Adrenal gland (tissue), 12 donors: Measurements from ENCODE around the gene TERF2IP. TPM values are rescaled to one million over a fixed set of nuclear protein-coding genes. Genes with fewer than 3 reads are reported as not detected.

Experiments used
- DNase-seq, 7 donors: peaks; one replicate each; pipeline ENCODE4 v3.0.0-alpha.2; 2019 to 2020
- H3K27ac ChIP-seq, 5 donors: fragments of 200-600 bp; sonication (generic) in 4 of 5; 1 replicate in 3 of 5; 2 replicates in 2 of 5; pipeline versions ENCODE4 v1.5.1 to v1.8.0; 2016 to 2020; ENCODE audit warnings: mild to moderate bottlenecking in 1 of 5
- H3K27me3 ChIP-seq: fragments of 200-600 bp; 2 replicates; pipeline ENCODE4 v1.8.0; 2021
- H3K36me3 ChIP-seq, 2 donors: fragments of 200-600 bp; replicated peaks in 1 of 2; 1 replicate in 1 of 2; 2 replicates in 1 of 2; pipeline versions ENCODE4 v1.5.1 to v1.8.0; 2018 to 2022
- H3K4me1 ChIP-seq, 2 donors: fragments of 200-600 bp; replicated peaks in 1 of 2; 1 replicate in 1 of 2; 2 replicates in 1 of 2; pipeline versions ENCODE4 v1.5.1 to v1.8.0; 2018 to 2021
- H3K4me3 ChIP-seq, 4 donors: fragments of 200-600 bp; sonication (generic) in 3 of 4; one replicate each; pipeline ENCODE4 v1.5.1; 2016 to 2018
- H3K9me3 ChIP-seq, 3 donors: fragments of 200-600 bp; sonication (generic) in 1 of 3; replicated peaks in 1 of 3; 1 replicate in 2 of 3; 2 replicates in 1 of 3; pipeline versions ENCODE4 v1.5.1 to v1.8.0; 2016 to 2021
- POLR2A ChIP-seq, 2 donors: fragments of 450-650 bp; IDR thresholded peaks; one replicate each; pipeline ENCODE4 v1.6.1; 2017; ENCODE audit warnings: antibody characterized with exemption in 2 of 2, mild to moderate bottlenecking in 2 of 2, moderate library complexity in 1 of 2
- WGBS, 4 donors: extraction: QIAGEN DNeasy Blood & Tissue Kit in 2 of 4; methylation state at CpG; one replicate each; pipeline versions ENCODE4 v1.1.5 to v1.1.7; 2013 to 2017; 5-methylcytosine and 5-hydroxymethylcytosine counted together
- intact Hi-C, 2 donors: fragments of 100-400 bp; cut with DNase I; formaldehyde crosslinking; loops; one replicate each; pipeline versions ENCODE4 v1.14.1 to v1.15.0; 2022 to 2023
- polyA plus RNA-seq, 3 donors: library from polyadenylated mRNA; stranded (reverse); fragments of 200-250 nt in 2 of 3; fragments of 350-450 nt in 1 of 3; fragmentation: Illumina TruSeq in 1 of 3; extraction: RNeasy Lipid Tissue Mini Kit (QIAGEN cat#74804) in 1 of 3; gene quantifications; one replicate each; pipeline ENCODE4 v1.2.3, GENCODE V29; 2013 to 2014
- total RNA-seq, 9 donors: library from RNA; depleted of rRNA in 4 of 9; stranded (reverse); fragments of >200 nt in 4 of 9; fragments of 120-200 nt in 1 of 9; fragmentation: NEBNext Ultra II Directional in 1 of 9; extraction: Animal tissue kit (Norgen Biotek cat#: 25700) in 1 of 9; gene quantifications; one replicate each; pipeline versions ENCODE4 v1.1.0 to v1.2.4, GENCODE V29; 2013 to 2023
- TF ChIP-seq, protein P1 (sequence below), 6 experiments: fragments of 450-650 bp in 4 of 6; fragments of 200-600 bp in 2 of 6; sonication (generic) in 1 of 6; IDR thresholded peaks; 1 replicate in 5 of 6; 2 replicates in 1 of 6; pipeline versions ENCODE4 v1.5.1 to v1.8.0; 2016 to 2021; ENCODE audit warnings: antibody characterized with exemption in 6 of 6, mild to moderate bottlenecking in 2 of 6, moderate library complexity in 1 of 6
- donor health status: healthy with polysubstance abuse.
- donor health status: Bipolar disorder and iron deficiency.
- donor health status: DM: yes; HTN: yes; CAD: no.
- donor health status: DM: no; HTN: no; CAD: no.
- donor health status: DM: no; HTN: no; CAD: no.
- donor health status: DM: yes; HTN: yes; CAD: no.

TERF2IP gene
- total and polyA plus RNA-seq, 12 donors, result 86.2 to 178 (median 107) TPM

DNA sequence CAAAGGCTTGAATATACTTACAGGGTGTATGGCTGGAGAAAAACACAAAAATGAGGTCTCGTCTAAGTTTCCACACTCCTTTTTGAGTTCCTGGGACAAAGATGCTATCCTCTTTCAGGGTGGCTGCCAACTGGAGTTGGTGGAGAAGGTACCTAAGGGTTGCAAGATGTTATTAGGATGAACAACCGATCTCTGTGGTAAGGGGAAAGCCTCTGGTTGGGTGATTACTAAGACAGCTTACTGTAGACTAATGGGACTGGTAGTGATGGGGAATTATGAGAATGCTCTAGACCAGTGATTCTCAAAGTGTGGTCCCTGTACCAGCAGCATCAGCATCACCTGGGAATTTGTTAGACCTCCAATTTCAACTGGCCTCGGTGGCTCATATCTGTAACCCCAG is 30.5 kb upstream of the TERF2IP start:
- no peak for DNase-seq

DNA sequence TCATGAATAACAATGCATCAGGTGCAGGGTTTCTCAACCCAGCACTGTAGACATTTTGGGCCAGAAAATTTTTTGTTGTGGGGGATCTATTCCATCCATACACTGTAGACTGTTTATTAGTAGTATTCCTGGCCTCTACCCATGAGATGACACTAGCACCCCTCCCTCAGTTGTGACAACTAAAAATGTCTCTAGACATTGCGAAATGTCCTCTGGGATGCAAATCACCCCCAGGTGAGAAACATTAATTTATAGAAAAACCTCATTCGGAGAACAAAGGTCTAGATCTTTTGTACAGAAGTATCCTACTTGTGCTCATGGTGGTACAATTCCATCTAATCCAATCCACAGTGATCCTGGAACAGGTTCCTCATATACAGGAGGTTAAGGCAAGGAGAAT is 28.8 kb upstream of the TERF2IP start:
- no peak for TF ChIP-seq POLR2A (IDR thresholded peaks at IDR 0.05)
- TF ChIP-seq, protein P1, sequence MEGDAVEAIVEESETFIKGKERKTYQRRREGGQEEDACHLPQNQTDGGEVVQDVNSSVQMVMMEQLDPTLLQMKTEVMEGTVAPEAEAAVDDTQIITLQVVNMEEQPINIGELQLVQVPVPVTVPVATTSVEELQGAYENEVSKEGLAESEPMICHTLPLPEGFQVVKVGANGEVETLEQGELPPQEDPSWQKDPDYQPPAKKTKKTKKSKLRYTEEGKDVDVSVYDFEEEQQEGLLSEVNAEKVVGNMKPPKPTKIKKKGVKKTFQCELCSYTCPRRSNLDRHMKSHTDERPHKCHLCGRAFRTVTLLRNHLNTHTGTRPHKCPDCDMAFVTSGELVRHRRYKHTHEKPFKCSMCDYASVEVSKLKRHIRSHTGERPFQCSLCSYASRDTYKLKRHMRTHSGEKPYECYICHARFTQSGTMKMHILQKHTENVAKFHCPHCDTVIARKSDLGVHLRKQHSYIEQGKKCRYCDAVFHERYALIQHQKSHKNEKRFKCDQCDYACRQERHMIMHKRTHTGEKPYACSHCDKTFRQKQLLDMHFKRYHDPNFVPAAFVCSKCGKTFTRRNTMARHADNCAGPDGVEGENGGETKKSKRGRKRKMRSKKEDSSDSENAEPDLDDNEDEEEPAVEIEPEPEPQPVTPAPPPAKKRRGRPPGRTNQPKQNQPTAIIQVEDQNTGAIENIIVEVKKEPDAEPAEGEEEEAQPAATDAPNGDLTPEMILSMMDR (IDR thresholded peaks at IDR 0.05), result no peak
- Histone ChIP-seq H3K9me3 (no peaks in the 10 kb centered on the region), H3K36me3 (peaks cover 0 to 41% of the 10 kb centered on the region in 2 donors), H3K27ac (no peak overlapping the region), H3K4me1 (peaks cover 9 to 22% of the 10 kb centered on the region in 2 donors), H3K27me3 (no peaks in the 10 kb centered on the region), H3K4me3 (no peak overlapping the region)
- WGBS, 4 donors, result 90 to 100% (median 96%) methylated on average over 2 of the region's 2 CpGs
- intact Hi-C loops, result no loop called here
- DNase-seq, result no peak

More for the DNA sequence above, 30.5 kb upstream of the TERF2IP start:
- H3K36me3 ChIP-seq, result peaks cover 0 to 55% of the 10 kb centered on the region in 2 donors
- peaks cover 3 to 11% of the 10 kb centered on the region in 2 donors for H3K4me1 ChIP-seq
- H3K27ac ChIP-seq, result no peak overlapping the region
- intact Hi-C loops, result no loop called here
- no peak for TF ChIP-seq POLR2A (IDR thresholded peaks at IDR 0.05)
- TF ChIP-seq, protein P1 (IDR thresholded peaks at IDR 0.05), result no peak
- no peak overlapping the region for H3K4me3 ChIP-seq
- H3K9me3 ChIP-seq, result no peaks in the 10 kb centered on the region
- 83 to 97% (median 95%) methylated on average over 2 to 3 of the region's 3 CpGs for WGBS, 4 donors
- H3K27me3 ChIP-seq, result no peaks in the 10 kb centered on the region

DNA sequence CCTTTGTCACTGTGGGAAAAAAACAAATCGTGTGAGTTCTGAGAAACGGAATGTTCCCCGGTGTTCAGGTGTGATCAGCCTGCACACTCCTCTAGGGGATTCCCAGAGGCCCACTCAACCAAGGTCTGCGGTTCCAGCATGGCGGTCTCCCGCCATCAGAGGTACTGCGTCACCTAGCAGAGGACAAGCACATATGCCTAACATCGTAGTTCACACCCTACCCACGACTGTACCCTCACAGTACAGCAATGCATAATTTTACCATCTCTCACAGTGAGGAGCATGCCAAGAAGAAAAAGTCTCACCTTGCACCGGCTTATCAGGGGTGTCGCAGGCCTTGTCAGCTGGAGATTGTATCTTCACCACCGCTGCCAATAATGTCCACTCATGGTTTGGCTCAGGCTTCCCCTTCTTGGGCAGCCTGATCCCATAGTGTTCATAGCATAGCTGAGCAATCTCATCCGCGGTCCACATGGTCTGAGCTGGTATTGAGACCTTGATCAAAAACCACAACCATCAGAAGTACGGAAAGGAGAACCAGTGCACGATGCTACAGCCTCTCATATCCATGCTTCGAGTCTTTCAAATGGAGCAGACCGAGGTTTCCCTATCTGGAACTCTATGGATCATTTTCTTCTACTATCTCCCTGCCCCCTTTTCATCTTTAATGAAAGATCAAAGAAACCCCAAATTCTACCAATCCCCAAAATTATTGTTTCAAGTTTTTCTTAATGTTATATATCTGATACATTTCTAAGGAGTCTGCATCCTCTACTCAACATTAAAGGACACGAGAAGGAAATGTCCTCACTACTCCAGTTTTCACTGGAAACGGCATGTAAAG is 27.0 kb upstream of the TERF2IP start:
- intact Hi-C loops, result loop anchor here in 1 of 2 donors (10.0 kb wide), 1 partner anchor 146 kb away; no protein-coding TSS in a partner anchor
- Histone ChIP-seq H3K27ac (no peak overlapping the region), H3K4me3 (no peak overlapping the region), H3K9me3 (no peaks in the 10 kb centered on the region), H3K27me3 (no peaks in the 10 kb centered on the region), H3K36me3 (peaks cover 0 to 34% of the 10 kb centered on the region in 2 donors), H3K4me1 (peaks cover 9 to 22% of the 10 kb centered on the region in 2 donors)
- 81 to 86% (median 85%) methylated on average over 20 of the region's 20 CpGs for WGBS, 4 donors
- TF ChIP-seq POLR2A (IDR thresholded peaks at IDR 0.05), result no peak
- TF ChIP-seq, protein P1 (IDR thresholded peaks at IDR 0.05), result no peak
- DNase-seq, result no peak

DNA sequence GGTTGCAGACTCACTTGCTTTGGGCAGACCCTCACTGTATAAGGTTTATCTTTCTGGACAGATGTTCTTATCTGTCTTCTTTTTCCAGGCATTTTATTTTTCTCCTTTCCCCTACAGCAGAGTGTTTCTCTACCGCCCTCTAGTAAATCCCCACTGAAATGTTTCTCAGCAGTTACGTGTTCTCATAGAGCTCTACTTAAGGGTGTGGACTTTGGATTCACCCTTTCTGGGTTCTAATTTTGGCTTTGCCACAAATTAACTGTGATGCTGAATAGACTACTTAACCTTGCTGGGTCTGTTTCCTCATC is 26.4 kb upstream of the TERF2IP start:
- Histone ChIP-seq H3K27ac (no peak overlapping the region), H3K4me3 (no peak overlapping the region), H3K27me3 (no peaks in the 10 kb centered on the region), H3K4me1 (peaks cover 9 to 22% of the 10 kb centered on the region in 2 donors), H3K36me3 (peaks cover 0 to 31% of the 10 kb centered on the region in 2 donors), H3K9me3 (no peaks in the 10 kb centered on the region)
- intact Hi-C loops, result loop anchor here in 1 of 2 donors (10.0 kb wide), 1 partner anchor 146 kb away; no protein-coding TSS in a partner anchor
- WGBS, 4 donors, result 10 to 47% (median 26%) methylated on average over 2 of the region's 2 CpGs
- TF ChIP-seq, protein P1 (IDR thresholded peaks at IDR 0.05), result peak in 2 of 6 experiments; percentile 26
- no peak for TF ChIP-seq POLR2A (IDR thresholded peaks at IDR 0.05)
- DNase-seq, result no peak
